ENCODE data around the gene MRPL12.

DNA sequence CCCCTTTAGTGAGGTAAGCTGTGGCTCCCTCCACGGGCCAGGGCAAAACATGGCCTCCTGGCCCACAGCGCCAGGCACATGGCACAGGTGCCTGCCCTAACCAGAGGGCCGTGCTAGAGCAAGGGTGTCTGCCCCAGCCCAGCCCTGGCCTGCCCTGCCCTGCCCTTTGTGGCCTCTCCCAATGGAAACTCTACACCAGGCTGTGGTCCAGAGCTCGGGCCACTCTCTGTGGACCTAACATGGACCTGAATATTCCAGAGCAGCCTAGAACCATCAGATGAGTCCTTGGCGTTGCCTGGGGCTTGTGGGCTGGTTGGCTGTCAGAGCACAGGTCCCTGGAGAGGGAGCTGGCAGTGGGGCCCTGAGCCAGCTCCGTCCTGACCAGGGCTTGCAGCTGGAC lies 8.0 kb upstream of the MRPL12 start:
- TF ChIP-seq CTCF (IDR thresholded peaks at IDR 0.05; ENCODE audit: insufficient read depth, low read length, poor library complexity, severe bottlenecking): no peak
- no peak for TF ChIP-seq EZH2phosphoT487 (conservative IDR thresholded peaks at IDR 0.05; ENCODE audit: low read length)

All from SU-DHL-6 (cell line).